Rectal smooth muscle tissue (tissue), 1 donor: ENCODE results near the gene POLDIP3.
"Not testable (repeated sequence)": the region's sequence is repeated elsewhere in the genome, so short reads cannot be mapped to it uniquely, and the experiment has no call there.

Experiments used
- H3K27ac ChIP-seq: one replicate; pipeline ENCODE4 v1.7.0; 2013; ENCODE audit warnings: low read depth, low read length, inconsistent platforms
- H3K27me3 ChIP-seq: one replicate; pipeline ENCODE4 v1.7.0; 2013; ENCODE audit warnings: low read length; ENCODE audit not compliant: control insufficient read depth, insufficient read depth
- H3K36me3 ChIP-seq: one replicate; pipeline ENCODE4 v1.7.0; 2013; ENCODE audit warnings: low read length; ENCODE audit not compliant: control insufficient read depth, insufficient read depth
- H3K4me1 ChIP-seq: one replicate; pipeline ENCODE4 v1.7.0; 2013; ENCODE audit warnings: low read length; ENCODE audit not compliant: control insufficient read depth, insufficient read depth
- H3K4me3 ChIP-seq: one replicate; pipeline ENCODE4 v1.7.0; 2013; ENCODE audit warnings: low read length
- H3K9ac ChIP-seq: one replicate; pipeline ENCODE4 v1.7.0; 2013; ENCODE audit warnings: low read length

The POLDIP3 gene

DNA sequence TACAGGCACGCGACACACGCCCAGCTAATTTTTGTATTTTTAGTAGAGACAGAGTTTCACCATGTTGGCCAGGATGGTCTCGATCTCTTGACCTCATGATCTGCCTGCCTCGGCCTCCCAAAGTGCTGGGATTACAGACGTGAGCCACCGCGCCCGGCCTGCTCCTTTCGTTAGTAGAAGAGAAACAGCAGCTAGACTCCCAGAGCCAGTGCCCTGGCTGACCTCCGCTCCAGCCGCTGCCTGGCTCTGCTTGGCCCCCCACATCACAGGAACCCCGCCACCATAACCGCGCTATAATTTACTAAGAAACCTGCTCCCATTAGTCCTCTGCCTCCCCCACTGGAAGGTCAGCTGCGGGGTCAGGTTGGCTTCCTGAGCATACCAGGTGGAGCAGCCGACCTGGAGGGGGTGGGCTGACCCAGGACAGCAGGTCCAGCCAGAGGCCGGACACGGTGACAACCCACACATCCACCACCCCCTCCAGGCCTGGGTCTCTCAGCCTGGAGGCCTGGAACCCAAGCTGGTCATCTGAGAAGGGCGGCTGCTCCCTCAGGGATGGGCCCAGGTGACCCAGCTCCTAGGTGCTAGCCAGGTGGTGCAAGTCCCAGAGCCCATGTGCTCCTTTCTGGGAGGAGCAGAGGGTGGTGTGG lies 7.5 kb upstream of the POLDIP3 start:
- Histone ChIP-seq H3K9ac (no peak overlapping the region), H3K27me3 (no peaks in the 10 kb centered on the region), H3K27ac (peak overlapping the region; percentile 71), H3K4me3 (no peak overlapping the region), H3K36me3 (peaks cover 19% of the 10 kb centered on the region), H3K4me1 (peaks cover 9% of the 10 kb centered on the region)

DNA sequence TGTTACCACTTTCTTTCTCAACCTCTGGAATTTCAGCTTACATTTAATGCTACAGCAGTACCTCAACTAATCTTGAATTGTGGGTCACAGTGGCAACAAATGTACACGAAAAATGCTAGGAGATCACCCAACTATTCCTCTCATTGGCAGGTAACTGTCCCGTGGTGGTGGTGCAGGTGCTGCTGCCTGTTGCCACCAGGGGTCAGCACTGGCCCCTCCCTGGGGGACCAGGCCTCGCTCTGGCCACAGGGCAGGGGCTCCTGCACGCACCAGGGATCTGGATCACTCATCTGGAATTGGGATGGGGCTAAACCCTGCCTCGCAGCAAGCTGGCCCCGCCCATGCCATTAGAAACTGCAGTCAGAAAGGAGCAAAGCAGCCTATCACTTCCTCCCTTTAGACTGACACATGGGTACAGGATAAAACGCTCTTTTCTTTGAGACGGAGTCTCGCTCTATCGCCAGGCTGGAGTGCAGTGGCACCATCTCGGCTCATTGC lies 6.9 kb upstream of the POLDIP3 start:
- peaks cover 9% of the 10 kb centered on the region for H3K4me1 ChIP-seq
- H3K27ac ChIP-seq = peak overlapping the region; percentile 71
- H3K36me3 ChIP-seq = peaks cover 14% of the 10 kb centered on the region
- no peaks in the 10 kb centered on the region for H3K27me3 ChIP-seq
- no peak overlapping the region for H3K9ac ChIP-seq
- H3K4me3 ChIP-seq = no peak overlapping the region

GRCh38 chr22:42620084-42620483 lies 5.4 kb upstream of the POLDIP3 start:
- Histone ChIP-seq H3K4me3 (no peak overlapping the region), H3K27ac (peak overlapping the region; percentile 71), H3K9ac (no peak overlapping the region), H3K27me3 (no peaks in the 10 kb centered on the region), H3K4me1 (peaks cover 12% of the 10 kb centered on the region), H3K36me3 (peaks cover 10% of the 10 kb centered on the region)

DNA sequence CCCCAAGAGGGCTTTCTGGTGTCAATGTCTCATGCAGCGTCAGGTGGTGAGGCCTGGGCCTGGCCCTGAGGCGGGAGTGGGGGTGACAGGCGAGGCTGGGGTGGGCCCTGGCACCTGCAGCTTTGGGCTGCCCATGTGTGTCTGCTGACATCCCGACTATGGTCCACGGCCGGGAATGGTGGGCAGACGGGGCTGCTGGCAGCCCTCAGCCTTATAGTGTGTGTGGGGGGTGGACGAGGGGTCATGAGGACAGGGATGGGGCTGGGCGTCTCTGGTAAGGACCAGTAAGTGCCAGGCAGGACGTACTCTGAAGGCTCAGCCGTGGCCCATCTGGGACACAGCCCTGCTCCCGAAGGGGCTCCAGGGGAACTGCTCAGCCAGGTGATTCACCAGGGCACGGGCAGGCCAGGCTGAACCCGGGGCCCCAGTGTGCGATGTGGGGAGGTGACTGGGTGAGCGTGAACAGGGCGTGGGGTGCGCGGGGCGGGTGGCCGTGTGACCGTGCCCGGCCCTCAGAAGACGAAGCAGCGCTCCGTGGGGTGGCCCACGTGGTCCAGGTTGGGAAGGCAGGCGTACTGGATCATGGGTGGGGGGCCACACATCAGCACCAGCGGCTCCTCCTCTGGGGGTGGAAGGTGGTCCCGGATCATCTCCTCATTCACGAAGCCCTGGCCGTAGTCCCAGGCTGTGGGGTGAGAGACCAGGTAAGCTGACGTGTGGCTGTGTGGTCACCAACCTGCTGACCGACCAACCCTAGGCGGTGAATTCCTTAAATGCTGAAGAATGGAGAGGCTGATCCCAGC lies 4.8 kb upstream of the POLDIP3 start:
- H3K27ac ChIP-seq = no peak overlapping the region
- no peak overlapping the region for H3K4me3 ChIP-seq
- H3K9ac ChIP-seq = no peak overlapping the region
- H3K4me1 ChIP-seq = peaks cover 12% of the 10 kb centered on the region
- H3K27me3 ChIP-seq = no peaks in the 10 kb centered on the region
- H3K36me3 ChIP-seq = peaks cover 10% of the 10 kb centered on the region

- H3K36me3 ChIP-seq = peaks cover 2% of the 10 kb centered on the region
- no peak overlapping the region for H3K9ac ChIP-seq
- peak overlapping the region; percentile 8 for H3K27ac ChIP-seq
- H3K4me3 ChIP-seq = no peak overlapping the region
- H3K27me3 ChIP-seq = no peaks in the 10 kb centered on the region
- peaks cover 22% of the 10 kb centered on the region for H3K4me1 ChIP-seq
Measured at GRCh38 chr22:42617155-42617983, 2.7 kb upstream of the POLDIP3 start.

DNA sequence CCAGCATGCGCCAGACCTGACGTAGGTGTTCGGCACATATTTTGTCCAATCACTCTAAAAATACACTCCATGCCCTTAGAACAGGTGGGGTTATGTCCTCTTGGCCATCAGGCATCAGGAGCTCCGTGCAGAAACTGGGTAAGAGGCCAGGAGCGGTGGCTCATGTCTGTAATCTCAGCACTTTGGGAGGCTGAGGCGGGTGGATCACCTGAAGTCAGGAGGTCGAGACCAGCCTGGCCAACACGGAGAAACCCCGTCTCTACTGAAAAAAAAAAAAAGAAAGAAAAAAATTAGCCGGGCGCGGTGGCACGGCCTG lies 1.1 kb upstream of the POLDIP3 start:
- Histone ChIP-seq H3K4me3 (peak overlapping the region; percentile 58), H3K9ac (peak overlapping the region; percentile 79), H3K27ac (peak overlapping the region; percentile 98), H3K4me1 (peaks cover 19% of the 10 kb centered on the region)
- H3K27me3 ChIP-seq, H3K36me3 ChIP-seq: not testable (repeated sequence)

DNA sequence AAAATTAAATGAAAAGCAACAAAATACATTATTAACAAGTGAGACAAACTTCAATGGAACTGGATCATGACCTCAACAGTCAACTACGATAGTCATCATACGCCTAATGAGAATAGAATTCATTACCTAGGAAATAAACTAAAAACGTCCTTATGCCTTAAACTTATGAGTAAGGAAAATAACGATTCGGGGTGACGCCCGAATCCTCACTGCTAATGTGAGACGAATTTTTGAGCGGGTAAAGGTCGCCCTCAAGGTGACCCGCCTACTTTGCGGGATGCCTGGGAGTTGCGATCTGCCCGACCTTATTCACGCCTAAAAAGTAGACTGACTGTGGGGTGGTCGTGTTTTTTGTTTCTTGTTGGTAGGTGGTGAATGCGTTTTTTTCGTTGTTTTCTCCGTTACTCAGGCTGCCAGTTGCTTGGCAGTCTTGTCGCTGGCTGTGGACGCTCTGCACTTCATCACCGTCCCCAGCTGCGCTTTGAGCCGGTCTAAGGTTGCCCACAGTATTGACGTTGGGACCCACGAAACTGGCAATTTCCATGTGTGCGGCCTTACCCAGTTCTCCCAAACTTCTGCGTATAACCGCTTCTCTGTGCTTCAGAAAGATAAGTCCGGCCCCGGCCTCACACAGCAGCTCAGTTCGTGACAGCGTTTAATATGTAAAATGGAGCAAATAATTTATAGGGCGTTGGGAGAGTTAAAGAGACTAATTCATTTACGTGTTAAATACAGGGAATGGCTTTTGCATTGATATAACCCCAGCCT lies 593 bp upstream of the POLDIP3 start:
- Histone ChIP-seq H3K4me1 (peaks cover 23% of the 10 kb centered on the region), H3K36me3 (peaks cover 6% of the 10 kb centered on the region), H3K27ac (peak overlapping the region; percentile 98)

DNA sequence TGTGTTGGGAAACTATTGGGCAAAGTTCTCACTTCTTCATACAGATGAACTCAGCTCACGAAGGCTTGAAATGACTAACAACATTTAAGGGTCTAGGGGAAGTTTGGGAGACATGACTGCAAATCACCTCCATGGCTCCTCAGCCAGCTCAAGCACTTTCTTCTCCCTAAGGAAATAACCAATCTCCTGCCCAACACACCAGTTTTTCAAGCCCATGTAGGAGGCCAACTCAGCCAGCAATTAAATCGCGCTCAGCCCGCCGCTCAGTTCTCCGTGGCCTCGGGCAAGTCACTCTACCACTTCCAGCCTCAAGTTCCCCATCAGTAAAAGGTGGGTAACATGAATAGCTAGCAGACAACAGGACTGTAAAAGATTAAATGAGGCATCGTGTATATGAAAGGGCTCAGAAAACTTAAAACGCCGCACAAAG lies 796 bp downstream of the POLDIP3 start:
- no peaks in the 10 kb centered on the region for H3K27me3 ChIP-seq
- peak overlapping the region; percentile 85 for H3K4me3 ChIP-seq
- H3K36me3 ChIP-seq = peaks cover 6% of the 10 kb centered on the region
- H3K9ac ChIP-seq = peak overlapping the region; percentile 80
- peak overlapping the region; percentile 98 for H3K27ac ChIP-seq
- peaks cover 24% of the 10 kb centered on the region for H3K4me1 ChIP-seq

More for the DNA sequence above, 593 bp upstream of the POLDIP3 start:
- peak overlapping the region; percentile 79 for H3K9ac ChIP-seq
- no peaks in the 10 kb centered on the region for H3K27me3 ChIP-seq
- H3K4me3 ChIP-seq = peak overlapping the region; percentile 58

GRCh38 chr22:42612336-42612735 lies 2.3 kb downstream of the POLDIP3 start:
- Histone ChIP-seq H3K27me3 (no peaks in the 10 kb centered on the region), H3K9ac (no peak overlapping the region), H3K4me1 (peaks cover 27% of the 10 kb centered on the region), H3K27ac (no peak overlapping the region), H3K36me3 (peaks cover 7% of the 10 kb centered on the region), H3K4me3 (no peak overlapping the region)

- Histone ChIP-seq H3K9ac (no peak overlapping the region), H3K27ac (no peak overlapping the region), H3K4me3 (no peak overlapping the region), H3K36me3 (peaks cover 7% of the 10 kb centered on the region), H3K27me3 (no peaks in the 10 kb centered on the region), H3K4me1 (peaks cover 27% of the 10 kb centered on the region)
Measured at GRCh38 chr22:42611051-42611450, 3.6 kb downstream of the POLDIP3 start.

DNA sequence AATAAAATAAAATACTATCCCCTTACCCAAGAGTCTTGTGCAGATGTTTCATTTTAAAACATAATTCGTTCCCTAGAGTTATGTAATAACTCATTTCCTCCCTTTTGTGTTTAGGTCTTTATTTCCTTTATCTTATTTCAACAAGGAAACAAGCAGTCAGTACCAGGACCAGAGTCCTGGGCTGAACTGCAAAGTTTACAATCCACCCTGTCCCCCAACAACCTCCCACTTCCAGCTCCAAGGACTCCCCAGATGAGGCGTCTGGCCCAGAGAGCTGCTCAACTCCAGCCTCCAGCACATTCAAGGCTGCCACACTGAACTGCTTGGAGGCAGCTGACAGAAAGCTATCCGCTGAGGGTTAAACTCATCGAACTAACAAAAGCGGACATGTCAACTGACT lies 4.5 kb downstream of the POLDIP3 start:
- H3K4me3 ChIP-seq = no peak overlapping the region
- peaks cover 7% of the 10 kb centered on the region for H3K36me3 ChIP-seq
- no peaks in the 10 kb centered on the region for H3K27me3 ChIP-seq
- H3K27ac ChIP-seq = no peak overlapping the region
- H3K9ac ChIP-seq = no peak overlapping the region
- peaks cover 24% of the 10 kb centered on the region for H3K4me1 ChIP-seq
